Testis (tissue), 2 donors: Measurements from ENCODE around the gene MGAT3.

Experiments used
- CTCF ChIP-seq, 3 experiments: fragments of 450-650 bp in 2 of 3; fragments of 200-600 bp in 1 of 3; sonication (generic) in 1 of 3; IDR thresholded peaks; one replicate each; pipeline ENCODE4 v1.5.1; 2016 to 2019; ENCODE audit warnings: antibody characterized with exemption in 3 of 3, mild to moderate bottlenecking in 2 of 3, moderate library complexity in 1 of 3
- POLR2A ChIP-seq: fragments of 450-650 bp; IDR thresholded peaks from one replicate; pipeline ENCODE4 v1.6.1; 2017; ENCODE audit warnings: antibody characterized with exemption, mild to moderate bottlenecking, moderate library complexity

- no peak for TF ChIP-seq CTCF (IDR thresholded peaks at IDR 0.05)
- no peak for TF ChIP-seq POLR2A
Observed at GRCh38 chr22:39422721-39423120, 34.1 kb upstream of the MGAT3 start.
